ENCODE results near the gene MARCHF6. TPM values are rescaled to one million over a fixed set of nuclear protein-coding genes. Genes with fewer than 3 reads are reported as not detected.
"Not testable (repeated sequence)": the region's sequence is repeated elsewhere in the genome, so short reads cannot be mapped to it uniquely, and the experiment has no call there.

MARCHF6 gene
- total RNA-seq, 1 donor from 2014 or later: 50.6 TPM

DNA sequence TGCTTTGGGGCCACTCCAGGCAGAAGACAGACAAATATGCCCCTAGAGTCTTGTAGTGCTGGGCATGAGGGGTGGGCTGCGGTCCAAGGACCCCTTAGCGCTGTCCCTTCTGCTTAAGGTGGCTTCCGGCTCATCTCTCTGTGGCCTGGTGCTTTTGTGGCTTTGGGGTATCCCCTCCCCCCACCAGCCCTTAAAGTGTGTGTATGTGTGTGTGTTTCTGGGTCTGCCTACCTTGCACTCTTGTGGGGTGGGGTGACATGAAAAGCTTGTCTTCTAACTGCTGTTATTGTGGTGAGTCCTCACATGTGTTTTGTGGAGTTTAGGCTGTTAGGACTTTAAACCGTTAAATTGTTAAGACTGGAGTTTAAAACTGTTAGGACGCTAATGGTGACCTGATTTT is 23.6 kb downstream of the MARCHF6 start:
- no peak for ATAC-seq

DNA sequence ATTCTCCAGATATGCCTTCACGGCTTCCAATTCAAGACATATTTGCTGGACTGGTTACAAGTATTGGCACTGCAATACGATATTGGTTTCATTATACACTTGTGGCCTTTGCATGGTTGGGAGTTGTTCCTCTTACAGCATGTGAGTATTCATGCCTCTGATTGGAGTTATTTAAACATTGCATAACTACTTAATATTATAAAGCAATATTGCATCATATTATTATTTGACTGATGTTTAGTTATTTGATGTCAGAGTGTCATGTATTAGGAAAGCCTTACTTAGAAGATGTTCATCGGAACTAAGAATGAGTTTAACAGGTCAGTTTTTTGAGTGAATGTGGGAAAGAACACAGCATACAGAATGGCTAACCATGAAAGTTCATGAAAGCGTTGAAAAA is 28.3 kb downstream of the MARCHF6 start:
- no peak for ATAC-seq

DNA sequence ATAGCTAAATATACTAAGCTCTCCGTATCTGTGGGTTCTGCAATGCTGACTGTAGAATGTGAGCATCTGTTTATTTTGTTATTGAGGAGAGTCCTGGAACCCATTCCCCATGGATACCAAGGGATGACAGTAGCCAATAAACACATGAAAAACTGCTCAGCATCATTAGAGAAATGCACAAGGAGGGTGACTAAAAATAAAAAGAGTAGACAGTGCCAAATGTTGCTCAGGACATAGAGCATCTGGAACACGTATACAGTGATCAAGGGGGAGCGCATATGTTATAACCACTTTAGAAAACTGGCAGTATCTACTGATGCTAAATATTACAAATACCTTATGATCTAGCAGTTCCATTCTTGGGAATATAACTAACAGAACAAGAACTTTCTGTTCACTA is 31.0 kb downstream of the MARCHF6 start:
- no peak for ATAC-seq

DNA sequence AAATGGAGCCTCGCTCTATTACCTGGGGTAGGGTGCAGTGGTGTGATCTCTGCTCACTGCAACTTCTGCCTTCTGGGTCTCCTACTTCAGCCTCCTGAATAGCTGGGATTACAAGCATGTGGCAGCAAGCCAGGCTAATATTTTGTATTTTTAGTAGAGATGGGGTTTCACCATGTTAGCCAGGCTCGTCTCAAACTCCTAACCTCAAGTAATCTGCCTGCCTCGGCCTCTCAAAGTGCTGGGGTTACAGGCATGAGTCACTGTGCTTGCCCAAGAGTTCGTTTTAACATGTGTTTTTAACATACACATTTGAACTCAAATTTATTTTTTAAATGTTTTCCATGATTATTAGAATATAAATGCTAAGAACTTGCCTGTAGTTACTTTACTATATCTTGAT is 34.2 kb downstream of the MARCHF6 start:
- ATAC-seq: no peak

DNA sequence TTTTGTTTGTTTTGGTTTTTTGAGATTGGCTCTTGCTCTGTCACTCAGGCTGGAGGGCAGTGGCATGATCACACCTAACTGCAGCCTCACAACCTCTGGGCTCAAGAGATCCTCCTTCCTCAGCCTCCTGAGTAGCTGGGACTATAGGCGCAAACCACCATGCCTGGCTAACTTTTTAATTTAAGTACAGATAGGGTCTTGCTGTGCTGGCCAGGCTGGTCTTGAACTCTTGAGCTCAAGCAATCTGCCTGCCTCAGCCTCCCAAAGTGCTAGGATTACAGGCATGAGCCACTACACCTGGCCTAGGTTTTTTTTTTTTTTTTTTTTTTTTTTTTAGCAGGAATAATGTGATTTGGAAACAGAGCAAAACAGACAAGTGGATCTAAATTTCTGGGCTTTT is 37.6 kb downstream of the MARCHF6 start:
- ATAC-seq: no peak

DNA sequence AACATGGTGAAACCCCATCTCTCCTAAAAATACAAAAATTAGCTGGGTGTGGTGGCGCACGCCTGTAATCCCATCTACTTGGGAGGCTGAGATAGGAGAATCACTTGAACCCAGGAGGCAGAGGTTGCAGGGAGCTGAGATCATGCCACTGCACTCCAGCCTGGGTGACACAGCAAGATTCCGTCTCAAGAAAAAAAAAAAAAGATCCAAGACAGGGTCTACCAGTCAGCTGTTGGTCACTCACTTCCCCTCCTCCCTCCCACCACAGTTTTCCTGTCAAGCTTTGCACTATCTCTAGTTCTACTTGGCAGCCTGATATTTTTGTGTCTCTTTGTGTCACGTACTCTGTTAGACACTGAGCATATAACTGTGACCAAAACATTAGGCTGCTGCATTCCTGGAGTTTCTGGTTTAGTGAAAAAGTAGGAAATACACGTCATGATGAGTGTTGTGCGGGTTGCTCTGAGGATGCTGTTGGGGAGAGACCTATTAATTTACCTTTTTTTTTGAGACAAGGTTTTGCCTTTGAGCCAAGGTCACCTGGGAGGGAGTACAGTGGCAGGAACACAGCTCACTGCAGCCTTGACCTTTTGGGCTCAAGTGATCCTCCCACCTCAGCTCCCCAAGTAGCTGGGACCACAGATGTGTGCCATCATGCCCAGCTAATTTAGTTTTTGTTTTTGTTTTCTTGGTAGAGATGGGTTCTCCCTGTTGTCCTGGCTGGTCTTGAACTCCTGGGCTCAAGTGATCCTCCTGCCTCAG is 39.3 kb downstream of the MARCHF6 start:
- not testable (repeated sequence) for ATAC-seq

DNA sequence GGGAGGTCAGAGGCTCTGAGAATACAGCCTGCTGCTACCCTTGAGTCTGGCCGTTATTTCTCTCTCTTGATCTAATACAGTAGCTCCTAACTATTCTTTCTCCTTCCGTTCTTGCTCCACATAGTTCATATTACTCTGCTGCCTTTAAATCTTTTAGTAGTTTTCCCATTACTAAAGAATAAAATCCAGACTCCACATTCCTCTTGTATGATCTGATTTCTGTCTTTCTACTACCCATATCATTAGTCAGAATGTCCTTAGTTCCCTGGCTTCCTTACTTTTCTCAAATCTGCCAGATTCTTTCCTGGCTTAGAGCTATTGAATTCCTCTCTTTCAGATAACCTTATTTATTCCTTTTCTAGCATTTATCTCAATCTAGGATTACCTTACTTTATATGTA is 40.0 kb downstream of the MARCHF6 start:
- ATAC-seq: no peak

DNA sequence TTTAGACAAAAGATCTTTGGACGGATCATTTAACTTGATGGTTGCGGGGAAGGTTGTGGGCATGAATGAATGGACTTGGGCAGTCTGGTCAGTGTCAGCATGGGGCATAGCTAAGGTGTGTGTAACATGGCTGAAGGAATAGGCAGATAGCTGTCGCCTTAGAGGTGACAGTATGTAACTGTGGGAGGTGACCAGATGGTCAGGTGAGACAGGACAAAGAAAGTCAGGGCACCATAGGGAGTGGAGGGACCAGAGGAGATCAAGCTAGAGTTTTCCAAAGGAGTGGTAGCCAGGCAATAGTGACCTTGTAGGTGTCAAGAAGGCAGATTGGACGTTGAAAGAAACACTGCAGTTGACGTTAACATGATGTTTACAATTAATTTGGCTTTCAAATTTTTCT is 43.1 kb downstream of the MARCHF6 start:
- ATAC-seq: no peak

DNA sequence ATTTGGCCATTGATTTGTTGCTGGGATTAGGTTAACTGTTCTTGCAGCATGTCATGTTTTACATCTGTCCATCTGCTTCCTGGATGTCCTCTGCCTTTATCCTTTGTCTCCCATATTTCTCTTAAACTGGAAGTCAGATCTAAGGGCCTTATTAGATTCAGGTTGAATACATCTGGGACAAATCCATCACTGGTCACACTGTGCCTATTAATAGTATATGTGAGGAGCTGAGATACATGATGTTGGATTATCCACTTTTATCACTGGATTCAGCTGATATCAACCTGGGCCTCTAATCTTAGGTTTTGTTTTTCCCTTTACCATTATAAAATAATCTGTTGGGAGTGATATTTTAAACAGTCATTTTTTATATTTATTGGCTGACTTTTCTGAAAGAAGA is 46.3 kb downstream of the MARCHF6 start:
- no peak for ATAC-seq

DNA sequence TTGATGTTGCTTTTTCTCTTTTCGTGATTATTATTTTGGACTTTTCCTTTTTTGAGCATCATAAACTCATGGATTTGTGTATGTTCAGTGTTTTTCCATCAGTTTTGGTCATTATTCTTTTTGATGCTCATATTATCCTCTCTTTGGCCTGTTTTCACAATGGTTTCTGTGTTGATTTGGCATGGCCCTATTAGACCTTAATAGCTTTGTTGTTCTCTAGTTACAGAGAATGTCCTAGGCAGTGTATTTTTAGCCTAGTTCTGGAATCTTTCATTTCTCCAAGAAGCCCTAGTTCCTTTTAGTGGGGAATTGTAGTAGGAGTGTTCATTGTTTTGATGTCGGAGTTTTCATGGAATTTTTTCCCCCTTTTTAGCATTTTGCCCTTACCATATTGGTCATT is 46.9 kb downstream of the MARCHF6 start:
- ATAC-seq: no peak

DNA sequence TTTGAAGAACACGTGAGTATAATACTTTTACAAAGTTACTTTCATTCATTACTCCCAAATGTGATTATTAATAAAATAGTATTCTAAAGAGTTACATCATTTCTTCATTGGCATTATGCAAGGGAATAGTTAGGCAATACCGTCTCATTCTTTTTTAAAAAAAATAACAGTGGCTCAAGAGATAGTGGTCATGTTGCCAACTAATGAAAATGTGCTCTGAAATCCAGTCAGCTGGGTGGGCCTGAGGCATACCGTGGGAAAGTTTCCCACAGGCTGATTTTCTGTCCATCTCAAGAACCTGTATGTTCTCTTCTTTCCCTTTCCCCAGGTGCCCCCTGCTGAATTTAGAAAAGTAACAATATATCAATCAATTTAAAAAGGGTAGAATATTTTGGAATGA is 47.3 kb downstream of the MARCHF6 start:
- no peak for ATAC-seq

DNA sequence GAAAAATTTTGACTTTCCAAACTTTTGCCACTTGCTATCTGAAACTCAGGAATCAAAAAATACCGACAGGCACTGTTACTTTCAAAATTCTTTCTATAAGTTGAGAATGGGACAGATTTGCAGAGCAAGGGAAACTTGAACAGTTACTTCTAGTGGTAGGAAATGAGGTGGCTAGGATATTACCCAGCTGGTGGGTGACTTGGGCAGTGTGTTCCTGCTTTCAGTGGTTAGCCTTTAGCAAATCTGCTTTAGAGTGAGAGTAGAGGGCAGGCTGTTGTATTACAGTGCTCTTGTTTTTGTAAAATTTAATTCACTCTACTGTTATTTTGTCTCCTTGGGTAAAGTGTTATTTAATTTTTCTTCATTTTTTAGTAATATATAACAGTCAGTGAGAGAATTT is 48.0 kb downstream of the MARCHF6 start:
- no peak for ATAC-seq

Other genes starting within 250 kb of the MARCHF6 start
- 9.6 TPM for gene ATPSCKMT, start 103.8 kb upstream of the MARCHF6 start, total RNA-seq
- 159 TPM for gene CCT5, start 103.4 kb upstream of the MARCHF6 start, total RNA-seq
- 4.5 TPM for gene CMBL, start 45.8 kb upstream of the MARCHF6 start, total RNA-seq
- gene ROPN1L, start 88.2 kb downstream of the MARCHF6 start, total RNA-seq: not detected
- gene ANKRD33B, start 210.4 kb downstream of the MARCHF6 start, total RNA-seq: 0.68 TPM